Fibroblast of villous mesenchyme (primary cell): ENCODE data around the gene GPRC6A. TPM values are rescaled to one million over a fixed set of nuclear protein-coding genes. Genes with fewer than 3 reads are reported as not detected.

Experiments used
- DNase-seq: peaks from one replicate; pipeline ENCODE4 v3.0.0-alpha.2; 2010; ENCODE audit warnings: low read depth
- H3K4me3 ChIP-seq: 2 replicates; pipeline ENCODE4 v1.5.1; 2011; ENCODE audit warnings: low read depth, mild to moderate bottlenecking, low read length
- total RNA-seq: library from RNA; depleted of rRNA; stranded (reverse); fragments of >200 nt; gene quantifications from 2 replicates; pipeline ENCODE4 v1.2.3, GENCODE V29; 2012
- TF ChIP-seq, protein P1 (sequence below): IDR thresholded peaks from 2 replicates; pipeline ENCODE4 v1.5.1; 2012; ENCODE audit warnings: low read depth, mild to moderate bottlenecking, low read length; ENCODE audit not compliant: insufficient read depth

The GPRC6A gene
- total RNA-seq, 1 donor = not detected

DNA sequence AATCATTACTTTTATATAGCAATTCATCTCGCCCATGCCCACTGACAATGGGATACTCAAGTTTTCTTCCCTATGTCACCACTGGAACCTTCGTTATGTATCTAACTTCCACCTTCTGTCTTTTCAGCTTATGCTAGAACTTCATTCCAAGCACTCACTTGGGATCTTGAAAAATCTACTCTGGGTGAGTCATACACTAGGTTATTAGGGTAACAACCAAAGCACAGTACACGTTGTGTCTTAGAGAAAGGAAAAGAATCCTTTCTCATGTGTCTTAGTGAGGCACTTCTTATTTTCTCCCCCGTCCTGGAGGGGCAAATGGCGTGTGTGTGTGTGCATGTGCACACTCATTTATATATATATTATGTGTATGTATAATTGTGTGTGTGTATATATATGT lies 45.0 kb downstream of the GPRC6A start:
- H3K4me3 ChIP-seq = no peak overlapping the region
- DNase-seq = peak; percentile 8
- TF ChIP-seq, protein P1, sequence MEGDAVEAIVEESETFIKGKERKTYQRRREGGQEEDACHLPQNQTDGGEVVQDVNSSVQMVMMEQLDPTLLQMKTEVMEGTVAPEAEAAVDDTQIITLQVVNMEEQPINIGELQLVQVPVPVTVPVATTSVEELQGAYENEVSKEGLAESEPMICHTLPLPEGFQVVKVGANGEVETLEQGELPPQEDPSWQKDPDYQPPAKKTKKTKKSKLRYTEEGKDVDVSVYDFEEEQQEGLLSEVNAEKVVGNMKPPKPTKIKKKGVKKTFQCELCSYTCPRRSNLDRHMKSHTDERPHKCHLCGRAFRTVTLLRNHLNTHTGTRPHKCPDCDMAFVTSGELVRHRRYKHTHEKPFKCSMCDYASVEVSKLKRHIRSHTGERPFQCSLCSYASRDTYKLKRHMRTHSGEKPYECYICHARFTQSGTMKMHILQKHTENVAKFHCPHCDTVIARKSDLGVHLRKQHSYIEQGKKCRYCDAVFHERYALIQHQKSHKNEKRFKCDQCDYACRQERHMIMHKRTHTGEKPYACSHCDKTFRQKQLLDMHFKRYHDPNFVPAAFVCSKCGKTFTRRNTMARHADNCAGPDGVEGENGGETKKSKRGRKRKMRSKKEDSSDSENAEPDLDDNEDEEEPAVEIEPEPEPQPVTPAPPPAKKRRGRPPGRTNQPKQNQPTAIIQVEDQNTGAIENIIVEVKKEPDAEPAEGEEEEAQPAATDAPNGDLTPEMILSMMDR = no peak

DNA sequence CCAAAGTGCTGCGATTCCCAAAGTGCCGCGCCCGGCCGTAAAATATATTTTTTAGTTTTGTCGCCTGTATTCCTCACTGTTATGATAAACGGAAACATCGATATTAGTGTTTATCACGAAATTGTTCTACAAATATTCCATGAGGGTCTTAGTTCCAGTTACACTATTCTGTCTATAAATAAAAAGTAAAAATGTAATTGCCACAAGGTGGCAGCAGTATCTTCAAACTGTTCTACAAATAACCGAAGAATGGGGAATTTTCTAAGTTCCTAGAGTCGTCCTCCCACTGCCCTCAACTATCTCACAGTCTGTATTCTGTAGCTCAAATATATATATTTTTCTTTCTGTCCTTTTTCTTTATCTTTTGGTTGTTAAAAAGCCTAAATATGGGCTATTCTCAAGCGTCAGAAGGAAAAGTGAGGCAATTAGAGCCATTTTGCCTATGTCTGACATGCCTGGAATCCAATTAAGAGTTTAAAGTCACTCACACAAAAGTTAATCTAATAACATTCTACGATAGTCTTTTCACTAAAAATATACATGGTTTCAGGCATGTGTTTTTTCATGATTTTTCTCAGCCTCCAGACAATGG lies 49.2 kb downstream of the GPRC6A start:
- TF ChIP-seq, protein P1 = peak; percentile 44
- DNase-seq = peak; percentile 54
- H3K4me3 ChIP-seq = no peak overlapping the region

DNA sequence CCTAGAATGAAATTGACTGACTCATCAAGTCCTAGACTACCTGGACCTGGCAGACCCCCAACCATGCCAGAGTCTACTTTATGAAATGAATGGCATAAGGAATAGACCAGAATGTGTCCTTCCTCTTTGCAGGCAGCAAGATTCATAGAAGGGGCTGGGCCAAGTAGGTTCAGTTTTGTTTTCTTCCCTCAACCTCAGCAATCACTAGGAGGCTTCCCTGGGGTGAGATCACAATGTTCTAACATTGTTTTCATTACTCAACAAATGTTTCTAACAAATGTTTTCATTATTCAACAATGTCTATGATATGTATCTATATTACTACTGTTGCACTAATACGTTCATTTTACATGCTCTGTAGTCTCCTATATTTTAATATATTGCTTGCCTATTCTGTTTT lies 55.0 kb downstream of the GPRC6A start:
- TF ChIP-seq, protein P1 = no peak
- no peak overlapping the region for H3K4me3 ChIP-seq
- DNase-seq = no peak

DNA sequence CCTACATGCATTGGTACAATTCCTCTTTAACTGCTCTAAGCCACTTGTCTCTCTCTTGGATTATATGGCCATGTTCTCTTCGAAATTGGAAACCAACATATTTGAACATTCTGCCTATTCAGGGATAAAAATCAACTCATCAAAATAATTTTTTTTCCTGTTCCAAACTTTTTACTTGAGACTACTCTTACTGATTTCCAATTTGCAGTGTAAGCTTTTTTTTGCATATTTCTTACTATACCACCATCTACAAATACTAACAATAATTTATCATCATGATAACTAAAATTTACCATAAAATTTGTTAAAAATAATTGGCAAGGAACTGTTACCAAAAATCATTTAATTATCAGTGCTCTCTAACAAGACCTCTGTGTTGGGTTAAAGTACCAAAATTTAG lies 56.4 kb downstream of the GPRC6A start:
- no peak overlapping the region for H3K4me3 ChIP-seq
- no peak for DNase-seq
- TF ChIP-seq, protein P1 = no peak

DNA sequence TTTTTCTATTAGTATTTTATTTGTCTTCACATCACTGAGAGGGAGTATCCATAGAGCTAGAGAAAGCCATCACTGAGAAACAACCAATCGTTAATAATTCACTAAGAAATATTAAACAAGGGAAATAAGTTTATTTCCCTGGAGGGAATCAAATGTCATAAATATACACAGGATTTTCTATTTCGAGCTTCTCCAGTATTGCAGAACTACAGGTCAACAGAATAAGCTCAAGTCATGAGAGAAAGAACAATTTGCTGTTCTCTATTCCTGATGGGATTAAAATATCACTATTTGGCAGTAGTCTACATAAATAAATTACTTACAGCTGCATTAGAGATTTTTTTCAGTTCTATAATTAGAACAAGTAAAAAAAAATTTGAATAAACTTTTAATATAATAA lies 61.2 kb downstream of the GPRC6A start:
- H3K4me3 ChIP-seq = no peak overlapping the region
- TF ChIP-seq, protein P1 = no peak
- DNase-seq = no peak

DNA sequence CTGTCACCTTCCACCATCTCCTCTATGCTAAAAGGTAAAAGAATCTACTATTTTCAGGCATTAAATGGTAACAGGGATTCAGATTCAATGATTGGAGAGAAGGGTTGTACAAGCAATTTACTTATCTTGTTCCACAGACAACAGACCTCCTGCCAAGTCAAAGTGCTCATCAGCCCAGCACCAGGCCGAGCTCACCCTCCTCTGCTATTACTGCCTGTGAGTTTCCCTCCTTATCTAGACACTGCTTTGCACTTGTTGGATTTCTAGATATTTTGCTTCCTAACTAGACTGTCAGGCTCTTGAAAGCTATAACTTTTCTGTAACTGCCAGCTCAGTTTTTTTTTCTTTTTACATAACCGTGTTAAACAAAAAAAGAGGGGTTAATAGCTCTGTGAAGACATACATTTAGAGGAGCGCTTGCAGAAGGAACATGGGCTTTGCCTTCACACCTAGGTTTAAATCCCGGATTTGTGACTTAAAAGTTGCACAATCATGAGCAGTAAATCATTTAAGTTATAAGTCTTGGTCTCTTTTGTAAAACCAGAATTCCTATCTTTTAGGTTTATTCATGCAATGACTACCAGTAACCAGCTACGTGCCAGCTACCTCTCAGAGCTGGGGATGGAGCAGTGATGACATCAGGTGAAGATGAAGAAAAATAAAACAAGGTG lies 62.2 kb downstream of the GPRC6A start:
- DNase-seq = no peak
- TF ChIP-seq, protein P1 = no peak
- no peak overlapping the region for H3K4me3 ChIP-seq
